K562 (cell line): ENCODE measurements around the gene ZNF48.

Source experiments
- FUS ChIP-seq: fragments of 200-400 bp; formaldehyde crosslinking; optimal IDR thresholded peaks from 2 replicates; pipeline ENCODE3; 2017; ENCODE audit warnings: low read depth, low read length
- HDAC1 ChIP-seq, 2 experiments: fragments of 450-650 bp; IDR thresholded peaks; 2 replicates each; pipeline ENCODE4 v1.6.1; 2016 to 2017; ENCODE audit warnings: inconsistent platforms in 1 of 2, mild to moderate bottlenecking in 1 of 2, moderate library complexity in 1 of 2
- MTA3 ChIP-seq: fragments of 450-650 bp; formaldehyde crosslinking; IDR thresholded peaks from 2 replicates; pipeline ENCODE4 v1.6.1; 2017; ENCODE audit warnings: mild to moderate bottlenecking, borderline replicate concordance
- ZNF551 ChIP-seq: fragments of 250-450 bp; sonication (Bioruptor Pico); IDR thresholded peaks from 2 replicates; pipeline ENCODE4 v1.5.0; 2021; ENCODE audit warnings: mild to moderate bottlenecking, moderate library complexity

GRCh38 chr16:30397056-30397455, 1.8 kb downstream of the ZNF48 start:
- TF ChIP-seq FUS, result no peak
- TF ChIP-seq HDAC1 (IDR thresholded peaks at IDR 0.05), result 0 out of 4 replicates have a peak, but pooled peaks of 1 of the 2 experiments have one; percentile 50
- TF ChIP-seq MTA3, result no peak
- no peak for TF ChIP-seq ZNF551 (CRISPR knock-in tag)
